SK-N-SH (cell line): Measurements from ENCODE around the gene ATP8B1.
"Not testable (repeated sequence)": the region's sequence is repeated elsewhere in the genome, so short reads cannot be mapped to it uniquely, and the experiment has no call there.

Source experiments
- ELF1 ChIP-seq: IDR thresholded peaks from 2 replicates; pipeline ENCODE4 v1.4.0; 2012
- EZH2phosphoT487 ChIP-seq: fragments of 200-600 bp; sonication (generic); IDR thresholded peaks from 2 replicates; pipeline ENCODE4 v1.6.1; 2017; ENCODE audit warnings: low read depth, mixed run types, mild to moderate bottlenecking, antibody characterized with exemption, moderate library complexity, borderline replicate concordance
- FOXJ3 ChIP-seq: sonication (generic); formaldehyde crosslinking; IDR thresholded peaks from 2 replicates; pipeline ENCODE4 v1.5.1; 2020; ENCODE audit warnings: mild to moderate bottlenecking, missing genetic modification reagents
- FOXM1 ChIP-seq: IDR thresholded peaks from 2 replicates; pipeline ENCODE4 v1.4.0; 2012; ENCODE audit warnings: low read depth, mild to moderate bottlenecking
- GABPA ChIP-seq: IDR thresholded peaks from 2 replicates; pipeline ENCODE4 v1.4.0; 2012; ENCODE audit warnings: low read depth, mild to moderate bottlenecking
- JUND ChIP-seq: IDR thresholded peaks from 2 replicates; pipeline ENCODE4 v1.4.0; 2012
- POLR2AphosphoS5 ChIP-seq: IDR thresholded peaks from 2 replicates; pipeline ENCODE4 v1.6.1; 2012; ENCODE audit warnings: low read depth, low read length
- SIN3A ChIP-seq: IDR thresholded peaks from 2 replicates; pipeline ENCODE4 v1.6.1; 2012; ENCODE audit warnings: low read depth, mild to moderate bottlenecking, low read length, moderate library complexity, borderline replicate concordance
- TCF12 ChIP-seq: IDR thresholded peaks from 2 replicates; pipeline ENCODE4 v1.4.0; 2012
- TF ChIP-seq, protein P1 (sequence below): fragments of 200-600 bp; sonication (generic); IDR thresholded peaks from 2 replicates; pipeline ENCODE4 v1.6.1; 2017; ENCODE audit warnings: antibody characterized with exemption, mild to moderate bottlenecking, moderate library complexity
- TF ChIP-seq, protein P2 (sequence below): fragments of 150-350 bp; IDR thresholded peaks from 2 replicates; pipeline ENCODE4 v1.6.1; 2017; ENCODE audit warnings: antibody characterized with exemption, low read length, low read depth, borderline replicate concordance

DNA sequence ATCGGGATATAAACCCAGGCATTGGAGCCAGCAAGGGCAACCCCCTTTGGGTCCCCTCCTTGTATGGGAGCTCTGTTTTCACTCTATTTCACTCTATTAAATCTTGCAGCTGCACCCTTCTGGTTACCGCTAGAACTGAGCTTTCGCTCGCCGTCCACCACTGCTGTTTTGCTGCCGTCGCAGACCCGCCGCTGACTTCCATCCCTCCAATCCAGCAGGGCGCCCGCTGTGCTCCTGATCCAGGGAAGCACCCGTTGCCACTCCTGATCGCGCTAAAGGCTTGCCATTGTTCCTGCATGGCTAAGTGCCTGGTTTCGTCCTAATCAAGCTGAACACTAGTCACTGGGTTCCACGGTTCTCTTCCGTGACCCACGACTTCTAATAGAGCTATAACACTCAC is 68.1 kb downstream of the ATP8B1 start:
- not testable (repeated sequence) for TF ChIP-seq GABPA; POLR2AphosphoS5; FOXM1; SIN3A; TCF12; EZH2phosphoT487; ELF1; FOXJ3 (CRISPR knock-in tag); JUND
- TF ChIP-seq, protein P1, sequence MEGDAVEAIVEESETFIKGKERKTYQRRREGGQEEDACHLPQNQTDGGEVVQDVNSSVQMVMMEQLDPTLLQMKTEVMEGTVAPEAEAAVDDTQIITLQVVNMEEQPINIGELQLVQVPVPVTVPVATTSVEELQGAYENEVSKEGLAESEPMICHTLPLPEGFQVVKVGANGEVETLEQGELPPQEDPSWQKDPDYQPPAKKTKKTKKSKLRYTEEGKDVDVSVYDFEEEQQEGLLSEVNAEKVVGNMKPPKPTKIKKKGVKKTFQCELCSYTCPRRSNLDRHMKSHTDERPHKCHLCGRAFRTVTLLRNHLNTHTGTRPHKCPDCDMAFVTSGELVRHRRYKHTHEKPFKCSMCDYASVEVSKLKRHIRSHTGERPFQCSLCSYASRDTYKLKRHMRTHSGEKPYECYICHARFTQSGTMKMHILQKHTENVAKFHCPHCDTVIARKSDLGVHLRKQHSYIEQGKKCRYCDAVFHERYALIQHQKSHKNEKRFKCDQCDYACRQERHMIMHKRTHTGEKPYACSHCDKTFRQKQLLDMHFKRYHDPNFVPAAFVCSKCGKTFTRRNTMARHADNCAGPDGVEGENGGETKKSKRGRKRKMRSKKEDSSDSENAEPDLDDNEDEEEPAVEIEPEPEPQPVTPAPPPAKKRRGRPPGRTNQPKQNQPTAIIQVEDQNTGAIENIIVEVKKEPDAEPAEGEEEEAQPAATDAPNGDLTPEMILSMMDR: not testable (repeated sequence)
- TF ChIP-seq, protein P2, sequence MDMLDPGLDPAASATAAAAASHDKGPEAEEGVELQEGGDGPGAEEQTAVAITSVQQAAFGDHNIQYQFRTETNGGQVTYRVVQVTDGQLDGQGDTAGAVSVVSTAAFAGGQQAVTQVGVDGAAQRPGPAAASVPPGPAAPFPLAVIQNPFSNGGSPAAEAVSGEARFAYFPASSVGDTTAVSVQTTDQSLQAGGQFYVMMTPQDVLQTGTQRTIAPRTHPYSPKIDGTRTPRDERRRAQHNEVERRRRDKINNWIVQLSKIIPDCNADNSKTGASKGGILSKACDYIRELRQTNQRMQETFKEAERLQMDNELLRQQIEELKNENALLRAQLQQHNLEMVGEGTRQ: not testable (repeated sequence)
